GM18861 (cell line): ENCODE data around the gene SLC2A9.

ENCODE experiments used
- ATAC-seq: cut with Tn5 transposase; IDR thresholded peaks from one replicate; pipeline ENCODE4 v1.9.1; 2021; ENCODE audit not compliant: unreplicated experiment

Gene SLC2A9

GRCh38 chr4:10020871-10021652, at the start of gene SLC2A9:
SLC2A9 (minus strand) TSS chr4:10021497; CDS start chr4:10021429, 68 bp downstream.
- no peak for ATAC-seq

GRCh38 chr4:10069075-10069642, 47.9 kb upstream of the SLC2A9 start:
- no peak for ATAC-seq

- ATAC-seq: no peak
Measured at GRCh38 chr4:10066670-10067651, 45.7 kb upstream of the SLC2A9 start.

- no peak for ATAC-seq
Measured at GRCh38 chr4:10066206-10066605, 44.9 kb upstream of the SLC2A9 start.

GRCh38 chr4:10063544-10064300, 42.4 kb upstream of the SLC2A9 start:
- no peak for ATAC-seq

DNA sequence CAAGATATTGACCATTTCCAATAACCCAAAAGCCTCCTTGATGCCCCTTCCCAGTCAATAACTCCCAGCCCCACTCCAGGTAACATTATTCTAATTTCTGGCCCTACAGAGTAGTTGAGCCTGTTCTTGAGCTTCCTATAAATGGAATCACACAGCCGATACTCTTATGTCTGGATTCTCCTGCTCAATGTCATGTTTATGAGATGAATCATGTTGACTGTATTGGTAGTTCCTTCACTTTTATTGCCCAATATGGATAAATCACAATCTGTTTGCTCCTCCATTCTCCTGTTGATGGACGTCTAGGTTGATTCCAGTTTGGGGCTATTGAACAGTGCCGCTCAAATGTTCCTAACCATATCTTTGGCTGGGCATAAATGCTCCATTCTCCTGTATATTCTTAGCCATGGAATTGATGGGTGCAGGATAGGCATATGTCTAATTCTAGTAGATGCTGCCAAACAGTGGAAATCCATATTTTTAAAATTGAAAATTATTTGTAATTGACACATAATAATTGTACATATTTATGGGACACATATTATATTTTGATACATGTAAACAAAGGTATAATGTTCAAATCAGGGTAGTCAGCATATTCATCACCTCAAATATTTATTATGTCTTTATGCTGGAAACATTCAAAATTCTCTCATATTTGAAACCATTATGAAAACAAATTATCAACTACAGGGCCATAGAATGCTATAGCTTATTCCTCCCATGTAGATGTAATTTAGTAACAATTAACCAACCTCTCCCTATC, 40.5 kb upstream of the SLC2A9 start:
- ATAC-seq: no peak

DNA sequence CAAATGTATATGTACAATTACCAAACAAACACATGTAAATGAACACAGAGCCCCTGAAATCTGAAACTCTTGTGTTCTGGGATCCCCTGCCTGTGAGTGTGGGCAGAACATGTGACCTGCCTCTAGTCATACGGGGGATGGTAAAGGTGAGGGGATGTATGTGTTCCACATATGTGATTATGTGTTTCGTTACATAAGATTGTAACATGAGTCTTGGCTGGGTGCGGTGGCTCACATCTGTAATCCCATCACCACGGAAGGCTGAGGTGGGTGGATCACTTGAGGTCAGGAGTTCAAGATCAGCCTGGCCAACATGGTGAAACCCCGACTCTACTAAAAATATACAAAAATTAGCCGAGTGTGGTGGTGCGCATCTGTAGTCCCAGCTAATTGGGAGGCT, 37.1 kb upstream of the SLC2A9 start:
- ATAC-seq: no peak

DNA sequence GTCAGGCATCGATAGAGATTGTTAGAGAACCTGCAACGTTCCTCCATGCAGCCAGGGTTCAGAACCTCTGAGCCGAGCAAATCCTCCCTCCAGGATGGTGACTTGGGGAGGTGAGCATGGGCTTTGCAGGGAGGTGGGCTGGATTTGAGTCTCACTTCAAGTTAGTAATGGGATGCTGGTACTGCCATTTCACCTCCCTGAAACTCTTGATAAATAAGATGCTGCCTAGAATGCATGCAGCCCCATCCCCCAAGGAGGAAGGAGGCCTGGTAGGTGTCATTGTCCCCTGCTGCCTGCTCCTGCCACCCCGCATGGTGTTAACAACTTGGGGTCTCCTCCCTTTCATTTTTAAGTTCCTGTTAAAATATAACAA, 35.7 kb upstream of the SLC2A9 start:
- ATAC-seq: no peak

DNA sequence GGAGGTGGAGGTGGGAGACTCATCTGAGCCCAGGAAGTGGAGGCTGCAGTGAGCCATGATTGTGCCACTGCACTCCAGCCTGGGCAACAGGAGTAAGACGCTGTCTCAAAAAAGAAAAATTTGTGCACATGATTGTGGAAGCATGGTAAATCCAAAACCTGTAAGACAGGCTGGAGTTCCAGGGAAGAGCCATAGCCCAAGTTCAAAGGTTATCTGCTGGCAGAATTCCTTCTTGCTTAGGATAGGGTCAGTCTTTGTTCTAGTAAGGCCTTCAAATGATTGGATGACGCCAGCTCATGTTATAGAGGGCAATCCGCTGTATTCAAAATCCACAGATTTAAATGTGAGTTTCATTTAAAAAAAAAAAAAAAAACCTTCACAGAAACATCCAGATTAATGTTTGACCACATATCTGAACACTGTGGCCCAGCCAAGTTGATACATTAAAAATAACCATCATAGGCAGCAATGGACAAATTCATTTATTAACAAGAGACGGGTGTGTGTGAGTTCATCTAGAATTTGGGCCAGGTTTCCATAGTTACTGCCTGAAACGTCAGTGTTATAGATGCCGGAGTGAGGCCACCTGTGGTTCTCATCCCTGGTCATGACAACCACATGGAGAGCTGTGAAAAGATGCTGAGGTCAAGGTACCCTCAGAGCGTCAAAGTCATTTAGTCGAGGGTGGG, 35.2 kb upstream of the SLC2A9 start:
- ATAC-seq: no peak

GRCh38 chr4:10055871-10056270, 34.6 kb upstream of the SLC2A9 start:
- no peak for ATAC-seq

DNA sequence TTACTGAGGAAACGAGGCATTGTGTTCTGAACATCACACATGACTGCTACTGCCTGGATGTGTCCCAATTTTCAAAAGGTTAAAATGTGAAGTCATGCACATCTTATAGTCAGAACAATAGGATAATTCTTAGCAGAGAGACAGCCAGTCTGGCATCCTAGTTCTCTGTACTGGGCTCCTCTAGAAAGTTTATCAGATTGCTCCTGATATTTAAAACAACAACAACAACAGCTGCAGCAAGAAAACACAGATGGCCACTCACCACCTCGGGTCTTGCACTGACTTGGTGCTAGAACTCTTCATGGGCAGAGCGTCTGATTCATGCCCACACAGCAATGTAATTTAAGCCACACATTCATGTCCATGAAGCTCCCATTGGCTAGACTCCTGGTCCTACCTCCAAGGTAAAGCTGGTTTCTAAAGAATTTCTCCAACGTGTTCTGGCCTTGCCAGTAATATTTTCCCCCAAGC, 33.3 kb upstream of the SLC2A9 start:
- ATAC-seq: no peak

GRCh38 chr4:10053635-10054453, 32.5 kb upstream of the SLC2A9 start:
- ATAC-seq: no peak

- ATAC-seq: no peak
Measured at GRCh38 chr4:10051517-10052135, 30.3 kb upstream of the SLC2A9 start.

- no peak for ATAC-seq
Measured at GRCh38 chr4:10050721-10051120, 29.4 kb upstream of the SLC2A9 start.

DNA sequence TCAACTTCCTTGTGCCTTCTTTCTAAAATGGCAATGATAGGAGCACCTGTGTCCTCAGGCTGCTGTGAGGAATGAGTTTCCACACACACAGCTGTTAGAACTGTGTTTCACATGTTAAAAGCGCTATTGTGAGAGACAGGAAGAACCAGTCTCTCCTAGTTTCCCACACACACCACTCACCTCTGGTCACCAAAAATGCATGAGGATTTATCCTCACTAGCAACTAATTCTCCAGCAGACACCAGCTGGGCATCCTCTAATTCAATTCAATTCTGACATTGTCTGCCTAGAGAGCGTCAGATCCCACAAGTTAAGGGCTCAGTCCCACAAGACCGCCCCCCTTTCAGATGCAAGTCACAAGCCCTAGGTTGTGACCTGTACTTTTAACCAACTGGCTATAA, 29.0 kb upstream of the SLC2A9 start:
- ATAC-seq: no peak

GRCh38 chr4:10048941-10049697, 27.8 kb upstream of the SLC2A9 start:
- ATAC-seq: no peak

DNA sequence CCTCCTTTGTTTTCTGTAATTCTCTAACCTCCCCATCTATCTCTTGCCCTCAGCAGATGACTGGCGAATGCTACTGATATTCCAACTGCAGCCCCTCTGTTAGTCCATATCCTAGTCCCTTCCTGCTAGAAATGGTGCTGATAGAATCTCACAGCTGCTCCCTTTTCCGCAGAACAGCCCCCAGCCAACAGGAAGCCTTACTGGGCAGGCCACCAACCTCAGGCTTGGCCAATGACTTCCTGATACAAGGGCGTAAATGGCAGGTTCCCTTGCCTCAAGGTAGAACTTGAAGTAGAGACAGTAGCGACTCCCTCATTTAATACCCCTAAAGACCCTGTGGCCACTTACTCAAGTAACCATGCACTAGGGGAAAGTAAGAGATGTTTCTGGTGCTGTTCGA, 26.7 kb upstream of the SLC2A9 start:
- no peak for ATAC-seq
